Endothelial cell of umbilical vein (primary cell): ENCODE data around the gene THBS4.

Experiments
- CTCF ChIP-seq, 2 donors: IDR thresholded peaks; 1 replicate in 1 of 2; 2 replicates in 1 of 2; pipeline ENCODE4 v1.5.1; 2011; ENCODE audit warnings: low read length in 2 of 2, mild to moderate bottlenecking in 2 of 2, moderate library complexity in 2 of 2, control low read depth in 1 of 2, inconsistent platforms in 1 of 2, low read depth in 1 of 2; ENCODE audit not compliant: insufficient read depth in 1 of 2; ENCODE audit errors: extremely low read depth in 1 of 2
- EZH2 ChIP-seq: IDR thresholded peaks from 2 replicates; pipeline ENCODE4 v1.6.1; 2012; ENCODE audit warnings: borderline replicate concordance, low read depth, mild to moderate bottlenecking, moderate library complexity, low read length, inconsistent platforms; ENCODE audit not compliant: severe bottlenecking
- FOS ChIP-seq: IDR thresholded peaks from 2 replicates; pipeline ENCODE4 v1.6.1; 2011; ENCODE audit warnings: mild to moderate bottlenecking, low read length, moderate library complexity, borderline replicate concordance; ENCODE audit not compliant: insufficient read depth
- GATA2 ChIP-seq: IDR thresholded peaks from 2 replicates; pipeline ENCODE4 v1.7.0; 2011; ENCODE audit warnings: low read depth, mild to moderate bottlenecking, moderate library complexity, mixed read lengths, low read length; ENCODE audit not compliant: insufficient read length, insufficient read depth
- JUN ChIP-seq: IDR thresholded peaks from 2 replicates; pipeline ENCODE4 v1.6.1; 2011; ENCODE audit warnings: borderline replicate concordance, low read depth; ENCODE audit not compliant: insufficient read length, insufficient read depth
- MAX ChIP-seq: IDR thresholded peaks from 2 replicates; pipeline ENCODE4 v1.6.1; 2011; ENCODE audit not compliant: insufficient read depth, insufficient read length
- MYC ChIP-seq: IDR thresholded peaks from one replicate; pipeline ENCODE4 v1.6.1; 2011; ENCODE audit warnings: mild to moderate bottlenecking, low read depth, low read length
- POLR2A ChIP-seq: IDR thresholded peaks from 2 replicates; pipeline ENCODE4 v1.6.1; 2012; ENCODE audit warnings: low read depth, mild to moderate bottlenecking, control low read depth, low read length
- POLR2AphosphoS5 ChIP-seq: IDR thresholded peaks from 2 replicates; pipeline ENCODE4 v1.6.1; 2012; ENCODE audit warnings: low read depth, mild to moderate bottlenecking, control low read depth, low read length, moderate library complexity; ENCODE audit not compliant: insufficient read depth

- TF ChIP-seq CTCF (IDR thresholded peaks at IDR 0.05; ENCODE audit: extremely low read depth in 1 of 2, insufficient read depth in 1 of 2, low read depth in 1 of 2, low read length in 2 of 2): no peak
- no peak for TF ChIP-seq POLR2AphosphoS5
- TF ChIP-seq MAX: no peak
- TF ChIP-seq EZH2: no peak
- no peak for TF ChIP-seq POLR2A
- no peak for TF ChIP-seq GATA2
- no peak for TF ChIP-seq JUN
- TF ChIP-seq FOS: no peak
- no peak for TF ChIP-seq MYC
Observed at GRCh38 chr5:80092486-80093107, 57.4 kb downstream of the THBS4 start.
